Duodenal mucosa (tissue), 2 donors: ENCODE measurements around the gene ME3.

ENCODE experiments used
- H3K27ac ChIP-seq: one replicate; pipeline ENCODE4 v1.7.0; 2013; ENCODE audit warnings: low read depth, low read length
- H3K27me3 ChIP-seq, 2 donors: one replicate each; pipeline ENCODE4 v1.7.0; 2013; ENCODE audit warnings: low read length in 2 of 2, control low read depth in 1 of 2; ENCODE audit not compliant: insufficient read depth in 2 of 2, control insufficient read depth in 1 of 2
- H3K36me3 ChIP-seq, 2 donors: one replicate each; pipeline ENCODE4 v1.7.0; 2013; ENCODE audit warnings: low read length in 2 of 2, control low read depth in 1 of 2; ENCODE audit not compliant: insufficient read depth in 2 of 2, control insufficient read depth in 1 of 2
- H3K4me1 ChIP-seq, 2 donors: one replicate each; pipeline ENCODE4 v1.7.0; 2013; ENCODE audit warnings: low read length in 2 of 2, control low read depth in 1 of 2; ENCODE audit not compliant: insufficient read depth in 2 of 2, control insufficient read depth in 1 of 2
- H3K4me3 ChIP-seq, 2 donors: one replicate each; pipeline ENCODE4 v1.7.0; 2013; ENCODE audit warnings: low read length in 2 of 2, low read depth in 1 of 2
- H3K9ac ChIP-seq, 2 donors: one replicate each; pipeline ENCODE4 v1.7.0; 2013; ENCODE audit warnings: low read length in 2 of 2, low read depth in 1 of 2
- H3K9me3 ChIP-seq, 2 donors: one replicate each; pipeline ENCODE4 v1.7.0; 2013; ENCODE audit warnings: low read length in 2 of 2, control low read depth in 1 of 2; ENCODE audit not compliant: control insufficient read depth in 1 of 2

The ME3 gene

DNA sequence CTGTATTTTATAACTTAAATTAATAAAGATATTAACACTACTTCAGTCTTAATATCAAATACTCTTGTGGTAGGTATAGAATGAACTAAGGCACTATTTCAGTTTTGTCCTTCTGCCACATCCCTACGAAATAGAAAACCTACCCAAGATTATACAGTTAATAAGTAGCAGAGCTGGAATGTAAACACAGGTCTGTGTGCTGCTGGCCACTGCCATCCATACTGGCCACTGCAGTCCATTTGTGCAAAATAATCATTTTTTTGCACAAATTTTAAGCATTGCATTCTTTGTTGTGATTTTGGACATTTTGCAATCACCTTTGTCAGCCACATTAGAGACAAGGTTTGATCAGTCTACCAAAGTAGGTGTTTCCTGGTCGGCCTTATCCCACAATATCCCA lies 91.9 kb downstream of the ME3 start:
- Histone ChIP-seq H3K4me1 (no peaks in the 10 kb centered on the region), H3K27me3 (no peaks in the 10 kb centered on the region), H3K9ac (no peak overlapping the region), H3K27ac (no peak overlapping the region), H3K36me3 (no peaks in the 10 kb centered on the region), H3K9me3 (no peaks in the 10 kb centered on the region), H3K4me3 (no peak overlapping the region)

DNA sequence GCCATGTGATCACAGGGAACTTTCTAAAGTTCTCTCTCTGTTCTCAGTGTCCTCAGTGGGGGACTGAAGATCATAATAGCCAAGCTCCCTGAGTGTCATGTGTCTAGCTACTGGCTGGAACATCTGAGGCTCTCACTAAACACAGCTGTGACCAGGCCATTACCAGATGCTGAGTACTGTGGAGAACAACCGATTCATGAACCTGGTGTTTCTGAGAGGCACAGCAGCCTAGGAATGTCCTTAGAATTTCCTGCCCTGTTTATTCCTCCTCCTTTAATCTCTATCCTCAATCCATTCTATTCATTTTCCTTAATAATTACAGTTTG lies 93.0 kb downstream of the ME3 start:
- Histone ChIP-seq H3K9ac (no peak overlapping the region), H3K27ac (no peak overlapping the region), H3K4me1 (no peaks in the 10 kb centered on the region), H3K27me3 (no peaks in the 10 kb centered on the region), H3K4me3 (no peak overlapping the region), H3K9me3 (no peaks in the 10 kb centered on the region), H3K36me3 (no peaks in the 10 kb centered on the region)

DNA sequence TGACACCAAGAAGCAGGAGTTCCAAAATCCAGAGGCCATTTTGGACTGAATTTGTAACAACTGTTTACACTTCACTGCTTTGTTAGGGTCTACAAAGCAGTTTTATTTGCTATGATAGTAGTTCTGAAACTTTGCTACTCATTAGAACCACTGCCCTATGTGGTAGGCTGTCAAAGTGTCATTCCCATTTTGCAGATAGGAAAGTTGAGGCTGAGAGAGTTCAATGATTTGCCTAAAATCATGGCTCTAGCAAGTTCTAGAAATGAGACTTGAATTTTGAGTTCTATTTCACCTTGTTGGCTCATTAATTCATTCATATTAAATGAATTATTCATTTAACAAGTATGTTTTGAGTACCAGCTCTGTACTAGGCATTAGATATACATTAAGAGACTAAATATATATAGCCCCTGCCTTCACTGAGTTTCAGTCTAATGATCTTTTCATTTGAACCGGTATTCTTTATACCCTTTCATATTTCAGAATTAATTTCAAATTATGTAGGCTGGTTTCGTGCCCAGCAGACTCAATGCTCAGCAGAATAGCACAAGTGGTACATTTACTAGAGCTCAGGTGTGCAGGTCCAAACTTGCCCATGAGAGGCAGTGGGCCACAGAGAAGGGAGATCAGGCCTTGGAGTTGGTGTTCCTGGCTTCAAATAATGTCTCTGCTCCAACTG lies 93.5 kb downstream of the ME3 start:
- no peak overlapping the region for H3K9ac ChIP-seq
- H3K4me3 ChIP-seq: no peak overlapping the region
- no peaks in the 10 kb centered on the region for H3K9me3 ChIP-seq
- no peaks in the 10 kb centered on the region for H3K4me1 ChIP-seq
- no peak overlapping the region for H3K27ac ChIP-seq
- no peaks in the 10 kb centered on the region for H3K36me3 ChIP-seq
- H3K27me3 ChIP-seq: no peaks in the 10 kb centered on the region

DNA sequence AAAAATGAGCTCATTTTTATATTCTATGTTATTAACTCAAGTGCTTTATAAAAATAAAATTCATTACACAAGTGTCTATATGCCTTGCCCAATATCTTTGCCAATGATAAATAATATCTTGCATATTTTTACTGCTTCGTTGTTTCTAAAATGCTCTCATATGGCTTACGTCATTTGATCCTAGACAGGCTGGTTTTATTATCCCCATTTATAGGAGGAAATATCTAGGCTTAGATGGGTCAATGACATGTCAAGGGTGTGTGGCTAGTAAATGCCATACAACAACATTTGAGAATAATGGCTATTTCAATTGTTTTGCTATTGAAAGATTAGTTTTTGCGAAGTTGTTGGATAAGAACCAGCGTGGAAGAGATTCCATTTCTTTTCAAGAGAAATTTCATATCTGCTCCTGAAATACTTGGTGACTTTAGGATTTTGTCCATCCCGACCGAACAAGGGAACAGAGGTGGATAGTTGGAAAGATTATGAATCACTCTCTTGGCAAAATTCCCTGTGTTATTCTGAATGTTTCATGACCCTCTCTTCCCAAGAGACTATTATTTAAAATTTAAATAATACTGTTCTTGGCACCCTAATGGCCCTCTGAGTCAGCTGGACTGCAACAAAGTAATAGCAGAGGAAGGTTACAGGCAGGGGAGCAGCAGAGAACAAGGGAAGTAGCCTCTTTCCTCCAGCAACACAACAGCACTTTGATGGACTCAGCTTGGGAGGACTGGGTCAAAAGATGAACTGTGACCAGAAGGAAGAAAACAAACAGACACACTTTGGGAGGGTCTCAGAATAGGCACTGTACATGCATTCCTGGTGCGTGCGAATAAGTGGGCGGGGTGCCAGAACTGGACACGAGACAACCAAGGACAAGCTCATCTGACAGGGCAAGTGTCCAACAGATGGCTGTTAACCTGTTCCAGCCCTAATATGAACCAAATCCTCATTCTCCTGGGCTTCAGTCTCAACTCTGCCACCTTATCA lies 94.5 kb downstream of the ME3 start:
- Histone ChIP-seq H3K27ac (no peak overlapping the region), H3K36me3 (no peaks in the 10 kb centered on the region), H3K27me3 (no peaks in the 10 kb centered on the region), H3K4me3 (no peak overlapping the region), H3K9ac (no peak overlapping the region), H3K4me1 (no peaks in the 10 kb centered on the region), H3K9me3 (no peaks in the 10 kb centered on the region)

DNA sequence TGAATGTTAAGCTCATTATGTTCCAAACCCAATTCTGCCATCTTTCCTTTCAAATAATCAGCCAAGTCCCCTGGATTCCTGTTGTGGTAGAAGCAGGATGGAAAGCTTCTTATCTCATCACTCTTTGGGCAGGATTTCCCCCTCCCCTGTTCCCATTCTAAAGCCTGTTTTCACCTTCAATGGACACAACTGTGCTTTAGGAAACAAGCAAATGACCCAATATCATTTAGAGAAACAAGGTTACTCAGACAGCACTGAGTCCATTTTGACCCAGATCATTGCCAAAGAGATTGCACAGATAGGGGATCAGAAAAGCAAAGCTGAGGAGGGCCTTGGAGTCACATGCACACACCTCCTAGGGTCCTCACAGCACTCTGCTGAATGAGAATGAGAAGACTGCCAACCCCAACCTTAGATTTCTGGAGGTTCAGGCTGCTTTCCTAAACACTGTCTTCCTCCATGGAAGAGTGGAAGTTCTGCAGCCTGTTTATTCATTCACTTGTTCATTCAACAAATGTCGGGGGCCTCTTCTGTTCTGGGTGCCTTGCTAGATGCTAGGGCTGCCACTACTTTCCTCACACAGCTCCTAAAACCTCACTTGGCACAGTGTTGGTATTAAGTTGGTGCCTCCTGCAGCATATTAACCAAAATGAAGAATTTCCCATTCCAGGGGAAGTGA lies 95.3 kb downstream of the ME3 start:
- H3K9me3 ChIP-seq: no peaks in the 10 kb centered on the region
- no peaks in the 10 kb centered on the region for H3K27me3 ChIP-seq
- no peak overlapping the region for H3K4me3 ChIP-seq
- H3K36me3 ChIP-seq: no peaks in the 10 kb centered on the region
- H3K4me1 ChIP-seq: no peaks in the 10 kb centered on the region
- no peak overlapping the region for H3K27ac ChIP-seq
- no peak overlapping the region for H3K9ac ChIP-seq

DNA sequence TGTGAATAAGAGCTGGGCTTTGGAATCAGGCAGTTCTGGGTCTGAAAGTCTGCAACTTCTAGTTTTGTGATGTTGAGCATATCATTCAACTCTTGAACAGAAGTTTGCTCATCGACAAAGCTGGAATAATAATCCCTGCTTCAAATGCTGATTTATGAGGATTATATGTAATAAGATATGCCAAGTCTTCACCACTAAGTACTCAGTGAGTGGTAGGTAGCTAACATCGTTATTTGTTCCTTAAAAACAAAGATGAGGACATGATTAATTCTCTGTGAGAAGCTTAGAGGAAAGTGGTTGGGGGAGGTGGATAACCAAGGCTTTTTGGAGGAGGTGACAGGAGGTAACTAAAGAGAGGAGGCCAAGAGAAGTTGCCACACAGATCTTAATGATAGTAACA lies 96.5 kb downstream of the ME3 start:
- Histone ChIP-seq H3K9ac (no peak overlapping the region), H3K9me3 (no peaks in the 10 kb centered on the region)

DNA sequence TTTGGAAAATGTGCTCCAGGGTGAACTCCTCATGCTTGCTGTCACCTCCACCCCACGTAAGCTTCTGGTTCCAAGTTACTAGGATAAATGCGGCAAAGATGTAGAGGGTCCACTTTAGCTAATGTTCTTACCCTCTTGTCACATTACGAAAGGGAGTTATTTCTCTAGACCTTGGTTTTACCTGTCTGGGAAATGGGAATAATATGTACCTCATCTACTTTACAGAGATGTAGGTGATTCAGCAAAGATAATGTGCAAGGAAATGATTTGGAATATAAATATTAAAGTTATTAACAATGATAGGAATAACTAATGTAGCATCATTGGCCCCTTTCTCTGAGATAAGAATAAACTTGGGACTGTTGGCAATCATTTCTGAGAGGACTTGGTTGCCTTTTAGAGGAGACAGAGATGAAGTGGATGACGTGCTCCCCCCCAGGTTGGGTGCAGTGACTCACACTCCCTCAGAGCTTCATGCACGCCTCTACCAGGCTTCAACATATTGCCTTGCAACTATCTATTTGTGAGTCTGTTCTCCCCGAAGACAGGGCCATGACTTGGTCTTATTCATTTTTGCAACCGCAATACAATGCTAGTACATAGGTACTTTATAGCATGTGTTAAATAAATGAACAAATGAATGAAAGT lies 97.1 kb downstream of the ME3 start:
- H3K9me3 ChIP-seq: no peaks in the 10 kb centered on the region
- H3K9ac ChIP-seq: no peak overlapping the region
- no peaks in the 10 kb centered on the region for H3K27me3 ChIP-seq
- no peaks in the 10 kb centered on the region for H3K36me3 ChIP-seq
- H3K4me3 ChIP-seq: no peak overlapping the region
- no peak overlapping the region for H3K27ac ChIP-seq
- H3K4me1 ChIP-seq: no peaks in the 10 kb centered on the region

More for the DNA sequence above, 96.5 kb downstream of the ME3 start:
- no peak overlapping the region for H3K27ac ChIP-seq
- no peaks in the 10 kb centered on the region for H3K36me3 ChIP-seq
- H3K4me3 ChIP-seq: no peak overlapping the region
- no peaks in the 10 kb centered on the region for H3K4me1 ChIP-seq
- no peaks in the 10 kb centered on the region for H3K27me3 ChIP-seq

DNA sequence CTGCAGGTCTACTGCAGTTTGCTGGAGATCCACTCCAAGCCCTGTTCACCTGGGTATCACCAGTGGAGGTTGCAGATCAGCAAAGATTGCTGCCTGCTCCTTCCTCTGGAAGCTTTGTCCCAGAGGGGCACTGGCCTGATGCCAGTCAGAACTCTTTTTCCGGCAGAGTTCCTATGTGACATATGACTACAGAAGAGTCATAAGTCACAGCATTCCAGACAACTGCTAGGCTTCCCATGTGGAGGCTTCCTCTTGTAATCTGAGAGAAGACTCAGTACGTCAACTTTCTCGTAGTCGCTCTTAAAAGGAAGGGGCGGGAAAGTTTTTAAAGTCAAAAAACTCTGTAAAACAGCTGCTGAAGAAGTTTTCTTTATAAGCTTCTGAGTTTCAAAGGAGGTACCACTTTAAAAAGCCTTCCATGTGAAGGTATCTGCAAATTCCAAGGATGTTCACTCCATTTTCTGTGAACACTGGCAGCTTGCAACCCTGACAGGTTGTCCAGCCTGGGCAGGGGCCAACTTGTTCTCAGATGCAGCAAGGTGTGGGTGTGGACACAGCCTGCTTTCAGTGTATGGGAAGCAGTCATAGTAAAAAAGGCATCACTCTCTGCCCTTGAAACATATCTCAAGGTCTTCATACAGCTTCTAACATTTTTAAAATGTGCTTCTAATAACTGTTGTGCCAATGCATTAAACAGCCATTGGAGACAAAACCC lies 97.8 kb downstream of the ME3 start:
- Histone ChIP-seq H3K27ac (no peak overlapping the region), H3K4me1 (no peaks in the 10 kb centered on the region), H3K36me3 (no peaks in the 10 kb centered on the region), H3K4me3 (no peak overlapping the region), H3K9ac (no peak overlapping the region), H3K9me3 (no peaks in the 10 kb centered on the region), H3K27me3 (no peaks in the 10 kb centered on the region)

DNA sequence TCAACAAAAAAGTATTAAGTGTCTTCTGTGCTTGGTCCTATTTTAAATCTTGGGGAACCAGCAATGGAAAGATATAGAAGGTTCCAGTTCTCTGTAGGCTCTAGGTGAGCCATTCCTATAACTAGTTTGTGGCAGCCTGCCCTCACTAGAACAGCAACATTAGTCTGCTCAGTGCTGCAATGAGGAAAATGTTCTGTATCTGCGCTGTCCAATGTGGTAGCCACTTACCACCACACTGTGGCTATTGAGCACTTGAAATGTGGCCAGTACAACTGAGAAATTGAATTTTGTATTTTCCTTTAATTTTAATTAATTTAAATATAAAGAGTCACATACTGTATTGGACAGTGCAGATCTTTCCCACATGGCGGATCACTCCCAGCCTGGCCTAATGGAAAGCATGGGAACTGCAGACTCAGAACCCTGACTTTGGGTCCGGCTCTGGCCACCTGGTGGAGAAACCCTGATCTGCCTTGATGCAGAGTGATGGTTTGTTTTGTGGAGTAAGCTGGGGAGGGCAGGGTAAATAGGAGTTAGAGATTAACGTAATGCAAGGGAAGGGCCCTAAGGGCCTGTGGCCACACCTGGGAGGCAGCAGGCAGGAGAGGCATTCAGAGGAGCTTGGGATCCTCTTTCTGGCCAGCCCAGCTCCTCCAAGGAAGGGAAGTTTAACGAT lies 101.0 kb downstream of the ME3 start:
- no peak overlapping the region for H3K27ac ChIP-seq
- H3K9ac ChIP-seq: no peak overlapping the region
- no peaks in the 10 kb centered on the region for H3K36me3 ChIP-seq
- no peak overlapping the region for H3K4me3 ChIP-seq
- H3K9me3 ChIP-seq: no peaks in the 10 kb centered on the region
- no peaks in the 10 kb centered on the region for H3K27me3 ChIP-seq
- H3K4me1 ChIP-seq: peaks cover 0 to 10% of the 10 kb centered on the region in 2 donors
